HK-2 (cell line): ENCODE data around the gene ROBO1.
"Not testable (repeated sequence)": the region's sequence is repeated elsewhere in the genome, so short reads cannot be mapped to it uniquely, and the experiment has no call there.

Experiments used
- DNase-seq: peaks from one replicate; pipeline ENCODE4 v3.0.0-alpha.2; 2018; ENCODE audit not compliant: unreplicated experiment

Gene ROBO1

DNA sequence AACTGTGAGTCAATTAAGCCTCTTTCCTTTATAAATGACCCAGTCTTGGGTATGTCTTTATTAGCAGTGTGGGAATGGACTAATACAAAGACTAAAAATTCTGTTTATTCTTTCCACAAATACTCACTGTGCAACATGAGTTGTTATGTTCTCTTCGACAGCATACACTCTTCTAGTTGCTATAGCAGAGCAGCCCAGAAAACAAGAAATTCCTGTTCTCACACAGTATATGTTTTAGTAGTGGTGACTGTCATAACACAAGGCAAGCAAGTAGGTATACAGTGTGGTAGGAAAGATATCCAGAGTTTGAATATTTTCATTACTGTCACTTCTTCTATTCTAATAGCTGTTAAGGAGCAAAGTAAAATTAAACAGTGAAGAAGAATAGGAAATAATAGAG lies 453.3 kb downstream of the ROBO1 start:
- DNase-seq: no peak

GRCh38 chr3:79310016-79310415 lies 457.8 kb downstream of the ROBO1 start:
- no peak for DNase-seq

GRCh38 chr3:79306934-79307570 lies 460.7 kb downstream of the ROBO1 start:
- DNase-seq: no peak

DNA sequence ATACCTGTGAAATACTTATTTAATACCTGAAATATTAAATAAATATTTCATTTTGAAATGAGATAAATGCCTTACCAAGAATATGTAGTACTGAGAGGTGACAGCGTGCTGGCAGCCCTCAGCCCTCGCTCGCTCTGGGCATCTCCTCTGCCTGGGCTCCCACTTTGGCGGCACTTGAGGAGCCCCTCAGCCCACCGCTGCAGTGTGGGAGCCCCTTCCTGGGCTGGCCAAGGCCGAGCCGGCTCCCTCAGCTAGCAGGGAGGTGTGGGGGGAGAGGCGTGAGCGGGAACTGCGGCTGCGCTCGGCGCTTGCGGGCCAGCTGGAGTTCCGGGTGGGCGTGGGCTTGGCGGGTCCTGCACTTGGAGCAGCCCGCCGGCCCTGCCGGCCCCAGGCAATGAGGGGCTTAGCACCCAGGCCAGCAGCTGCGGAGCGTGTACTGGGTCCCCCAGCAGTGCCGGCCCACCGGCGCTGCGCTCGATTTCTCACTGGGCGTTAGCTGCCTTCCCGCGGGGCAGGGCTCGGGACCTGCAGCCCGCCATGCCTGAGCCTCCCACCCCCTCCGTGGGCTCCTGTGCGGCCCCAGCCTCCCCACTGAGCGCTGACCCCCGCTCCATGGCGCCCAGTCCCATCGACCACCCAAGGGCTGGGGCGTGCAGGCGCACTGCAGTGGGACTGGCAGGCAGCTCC lies 467.7 kb downstream of the ROBO1 start:
- not testable (repeated sequence) for DNase-seq

DNA sequence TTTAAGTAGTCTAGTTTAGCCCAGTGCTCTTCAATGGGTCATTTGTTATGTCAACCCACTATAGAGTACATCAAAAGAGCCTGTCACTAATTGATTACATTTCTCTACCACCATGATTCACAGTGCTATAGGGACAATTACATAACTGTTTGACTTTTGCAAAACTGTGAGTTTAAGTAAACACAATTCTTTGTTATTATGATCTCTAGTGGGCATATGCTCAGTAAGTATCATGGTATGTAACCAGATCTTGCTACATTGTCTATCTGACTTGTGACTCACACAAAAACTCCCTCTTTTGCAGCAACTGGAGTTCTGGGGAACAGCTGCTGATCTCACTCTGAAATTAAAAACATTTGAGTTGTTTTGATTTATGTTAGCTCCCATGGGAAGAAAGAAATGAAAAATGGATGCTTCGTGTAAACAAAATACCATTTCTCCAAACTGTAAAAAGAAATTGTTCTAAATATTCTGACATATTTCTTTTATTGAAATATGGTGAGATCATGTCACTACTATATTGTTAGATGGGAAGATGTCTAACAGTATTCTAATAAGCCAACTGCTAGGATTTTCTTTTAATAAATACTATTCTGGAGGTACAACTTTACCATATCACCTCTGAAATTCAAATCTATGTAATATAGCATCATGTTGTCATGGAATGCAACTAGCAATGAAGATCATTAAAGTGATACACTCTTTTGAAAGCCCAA lies 470.4 kb downstream of the ROBO1 start:
- DNase-seq: no peak

DNA sequence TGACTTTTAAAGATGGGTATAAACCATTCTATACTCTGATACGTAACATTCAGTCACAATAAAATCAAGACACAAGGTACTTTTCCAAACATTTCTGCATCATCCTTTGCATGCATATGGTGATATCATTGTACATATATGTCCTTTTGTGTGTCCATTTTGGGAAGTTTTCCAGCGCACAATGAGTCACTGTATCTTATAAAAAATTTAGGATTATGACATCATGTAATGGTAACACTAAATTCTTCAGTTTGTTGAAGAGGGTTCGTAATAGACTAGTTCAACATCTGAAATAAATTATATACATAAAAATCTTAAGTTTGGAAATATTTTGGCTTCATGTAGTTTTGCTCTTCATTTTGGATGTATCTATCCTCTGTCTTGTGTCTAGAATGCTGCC lies 480.9 kb downstream of the ROBO1 start:
- DNase-seq: no peak

GRCh38 chr3:79285871-79286270 lies 481.9 kb downstream of the ROBO1 start:
- DNase-seq: no peak

DNA sequence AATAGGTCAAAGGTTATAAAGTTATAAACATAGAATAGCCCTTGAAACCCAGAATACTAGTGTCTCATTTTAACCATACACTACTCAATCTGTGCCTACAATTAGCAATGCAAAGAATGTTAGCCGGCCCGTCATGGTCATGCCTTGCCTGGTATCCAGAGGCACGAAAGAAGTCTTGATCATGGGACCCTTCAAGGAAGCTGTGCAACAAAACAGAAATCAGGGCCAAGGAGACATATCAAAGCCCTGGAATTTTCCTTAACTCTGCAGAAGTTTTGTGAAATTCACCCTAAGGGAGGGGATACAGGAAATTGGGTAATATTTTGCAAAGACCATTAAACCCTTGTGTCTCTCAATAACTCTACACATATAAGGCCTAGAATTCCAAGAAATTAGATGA lies 482.4 kb downstream of the ROBO1 start:
- DNase-seq: no peak

DNA sequence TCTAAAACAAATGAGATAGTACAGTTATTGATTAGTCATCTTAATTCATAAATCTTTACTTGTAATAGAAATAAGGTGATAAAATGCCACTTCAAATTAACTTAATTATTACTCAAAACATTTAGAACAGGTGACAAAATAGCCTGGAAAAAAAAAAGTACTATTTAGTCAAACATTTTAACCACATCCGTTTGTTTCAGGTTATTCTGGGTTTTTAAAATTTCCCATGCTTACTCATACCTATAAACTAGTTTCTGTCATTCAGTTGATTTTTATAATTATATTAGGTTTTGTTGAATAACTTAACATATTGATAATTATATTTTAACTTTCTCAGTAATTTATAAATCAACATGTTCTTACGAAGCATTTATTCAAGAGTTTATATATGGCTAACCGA lies 483.0 kb downstream of the ROBO1 start:
- no peak for DNase-seq

DNA sequence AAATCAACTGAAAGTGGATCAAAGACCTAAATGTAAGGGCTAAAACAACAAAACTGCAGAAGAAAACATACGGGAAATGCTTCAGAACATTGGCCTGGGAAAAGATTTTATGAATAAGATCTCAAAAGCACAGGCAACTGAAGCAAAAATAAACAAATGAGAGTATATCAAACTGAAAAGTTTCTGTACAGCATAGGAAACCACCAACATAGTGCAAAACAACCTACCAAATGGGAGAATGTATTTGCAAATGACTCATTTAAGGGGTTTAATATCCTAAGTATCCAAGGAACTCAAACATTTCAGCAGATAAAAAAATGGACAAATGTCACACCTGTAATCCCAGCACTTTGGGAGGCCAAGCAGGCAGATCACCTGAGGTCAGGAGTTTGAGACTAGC lies 489.1 kb downstream of the ROBO1 start:
- no peak for DNase-seq

DNA sequence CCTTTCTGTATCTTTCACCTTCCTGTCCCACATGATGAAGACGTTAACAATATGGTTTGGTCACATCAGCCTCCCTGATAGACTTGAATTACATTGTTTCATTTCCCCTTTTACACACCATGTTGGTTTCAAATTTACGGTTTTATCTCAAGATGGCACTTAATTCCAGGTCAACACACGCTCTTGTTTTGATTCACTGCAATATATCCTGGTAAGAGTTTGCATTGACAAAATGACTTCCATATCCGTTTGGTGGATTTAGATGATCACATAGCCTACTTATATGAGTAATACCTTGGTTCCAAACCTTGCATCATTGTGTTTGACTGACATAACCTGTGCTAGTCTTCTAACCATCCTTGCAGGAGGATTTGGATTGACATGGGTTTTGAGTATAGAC lies 499.4 kb downstream of the ROBO1 start:
- DNase-seq: no peak

DNA sequence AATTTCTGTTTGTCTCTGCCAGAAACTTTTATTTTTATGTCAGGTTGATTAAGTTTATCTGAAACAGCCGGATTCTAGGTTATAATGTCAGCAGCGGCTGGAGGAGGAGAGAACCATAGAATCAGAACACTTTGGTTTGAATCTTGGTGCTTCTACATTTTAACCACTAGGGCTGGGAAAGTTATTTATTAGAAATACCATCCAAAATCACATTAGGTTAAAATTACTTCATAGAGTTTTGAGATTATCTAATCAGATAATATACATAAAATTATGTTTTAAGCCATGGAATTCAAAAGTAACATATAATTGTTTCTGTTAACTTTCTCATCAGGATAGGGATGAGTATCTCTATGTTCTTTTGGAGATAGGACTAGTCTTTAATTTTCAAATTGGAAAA lies 502.9 kb downstream of the ROBO1 start:
- no peak for DNase-seq

GRCh38 chr3:79263423-79263822 lies 504.4 kb downstream of the ROBO1 start:
- DNase-seq: no peak

GRCh38 chr3:79258479-79258878 lies 509.3 kb downstream of the ROBO1 start:
- DNase-seq: no peak

DNA sequence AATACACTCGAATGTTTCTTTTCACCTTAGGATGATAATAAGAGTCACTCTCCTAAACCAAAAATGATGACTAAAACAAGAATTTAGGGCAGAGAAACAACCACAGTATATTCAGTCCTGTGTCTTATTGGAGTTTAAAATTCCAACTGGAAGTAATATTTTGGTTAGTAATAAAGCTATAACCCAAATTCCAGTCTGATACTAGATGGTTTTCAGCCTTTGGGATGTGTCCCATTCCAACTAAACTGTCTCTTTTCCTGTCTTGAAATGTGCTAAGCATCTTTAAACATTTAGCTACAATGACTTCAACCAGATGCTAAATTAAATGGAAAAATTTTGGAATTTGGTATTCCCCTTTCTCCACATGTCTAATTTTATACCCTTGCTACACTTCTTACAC lies 510.0 kb downstream of the ROBO1 start:
- no peak for DNase-seq

- DNase-seq: no peak
These were observed 512.1 kb downstream of the ROBO1 start for GRCh38 chr3:79255702-79256101.

GRCh38 chr3:79255292-79255691 lies 512.5 kb downstream of the ROBO1 start:
- no peak for DNase-seq

DNA sequence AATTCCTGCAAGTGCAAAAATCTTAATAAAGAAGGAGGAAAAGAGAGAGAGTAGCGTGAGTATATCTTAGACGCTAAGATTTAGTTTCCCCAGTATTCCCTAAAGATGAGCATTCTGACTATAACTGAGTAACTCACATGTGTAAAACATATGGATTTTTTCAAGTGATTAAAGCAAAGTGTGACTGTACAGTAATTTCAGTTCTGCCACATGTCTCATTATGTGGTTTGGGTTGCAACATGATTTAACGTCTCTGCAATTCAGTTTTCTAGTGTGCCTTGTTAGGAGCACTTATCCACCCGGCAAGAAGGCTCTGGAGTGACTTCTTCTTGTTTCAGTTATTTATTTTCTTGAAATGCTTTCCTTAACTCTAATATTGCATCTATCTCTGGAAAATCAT lies 514.1 kb downstream of the ROBO1 start:
- DNase-seq: no peak

DNA sequence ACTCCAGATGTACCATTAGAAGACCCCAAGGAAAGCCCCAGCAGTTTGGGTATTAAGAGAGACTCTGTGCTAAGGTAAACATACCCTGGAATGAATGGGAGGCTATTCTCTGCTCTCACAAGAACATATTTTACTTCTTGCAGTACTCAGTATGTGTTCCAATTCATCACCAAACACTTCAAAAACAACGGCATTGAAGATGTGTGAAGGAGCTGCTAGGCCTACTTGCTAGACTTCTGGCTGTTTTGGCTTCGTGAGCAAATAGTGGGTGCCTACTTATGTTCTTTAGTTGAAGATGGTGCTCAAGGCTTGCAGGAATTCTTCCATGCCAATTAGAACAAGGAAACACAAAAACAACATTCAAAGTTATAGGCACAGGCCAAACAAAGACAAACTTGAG lies 514.5 kb downstream of the ROBO1 start:
- no peak for DNase-seq

DNA sequence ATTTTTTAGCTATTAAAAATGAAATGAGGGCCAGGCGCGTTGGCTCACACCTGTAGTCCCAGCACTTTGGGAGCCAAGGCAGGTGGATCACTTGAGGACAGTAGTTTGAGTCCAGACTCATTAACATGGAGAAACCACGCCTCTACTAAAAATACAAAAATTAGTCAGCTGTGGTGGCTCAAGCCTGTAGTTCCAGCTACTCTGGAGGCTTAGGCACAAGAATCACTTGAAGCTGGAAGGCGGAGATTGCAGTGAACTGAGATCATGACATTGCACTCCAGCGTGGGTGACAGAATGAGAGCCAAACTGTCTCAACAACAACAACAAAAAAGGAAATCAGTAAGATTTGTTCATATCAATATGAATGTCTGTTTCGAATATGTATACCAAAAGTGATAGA lies 517.1 kb downstream of the ROBO1 start:
- no peak for DNase-seq

GRCh38 chr3:79249701-79250100 lies 518.1 kb downstream of the ROBO1 start:
- DNase-seq: no peak

- DNase-seq: no peak
These were observed 520.1 kb downstream of the ROBO1 start for GRCh38 chr3:79247725-79248043.
